Sigmoid colon (tissue), 7 donors: ENCODE data around the gene AMBRA1. TPM values are rescaled to one million over a fixed set of nuclear protein-coding genes. Genes with fewer than 3 reads are reported as not detected.

Experiments
- DNase-seq: peaks from one replicate; pipeline ENCODE4 v3.0.0-alpha.2; 2019
- H3K27ac ChIP-seq, 4 donors: fragments of 200-600 bp; sonication (generic); one replicate each; pipeline ENCODE4 v1.5.1; 2016 to 2019; ENCODE audit warnings: mild to moderate bottlenecking in 1 of 4
- H3K27me3 ChIP-seq, 3 donors: fragments of 200-600 bp; sonication (generic); one replicate each; pipeline ENCODE4 v1.5.1; 2019; ENCODE audit warnings: mild to moderate bottlenecking in 1 of 3
- H3K36me3 ChIP-seq, 4 donors: fragments of 200-600 bp; sonication (generic); one replicate each; pipeline ENCODE4 v1.5.1; 2016 to 2019
- H3K4me1 ChIP-seq, 4 donors: fragments of 200-600 bp; sonication (generic); one replicate each; pipeline ENCODE4 v1.5.1; 2017 to 2019
- H3K4me3 ChIP-seq, 4 donors: fragments of 200-600 bp; sonication (generic); one replicate each; pipeline ENCODE4 v1.5.1; 2017 to 2019; ENCODE audit warnings: mild to moderate bottlenecking in 2 of 4, moderate library complexity in 1 of 4
- H3K9me3 ChIP-seq, 4 donors: fragments of 200-600 bp in 3 of 4; sonication (generic) in 3 of 4; one replicate each; pipeline versions ENCODE4 v1.5.1 to v1.6.1; 2013 to 2019
- EP300 ChIP-seq, 4 donors: sonication (generic); formaldehyde crosslinking; IDR thresholded peaks; one replicate each; pipeline ENCODE4 v1.6.1; 2017; ENCODE audit warnings: antibody characterized with exemption in 4 of 4
- POLR2A ChIP-seq, 2 donors: fragments of 450-650 bp; IDR thresholded peaks; one replicate each; pipeline ENCODE4 v1.6.1; 2016; ENCODE audit warnings: antibody characterized with exemption in 2 of 2, mild to moderate bottlenecking in 2 of 2, moderate library complexity in 2 of 2
- POLR2AphosphoS5 ChIP-seq, 4 donors: sonication (generic); formaldehyde crosslinking; IDR thresholded peaks; one replicate each; pipeline ENCODE4 v1.6.1; 2017; ENCODE audit warnings: antibody characterized with exemption in 4 of 4
- WGBS, 2 donors: extraction: QIAGEN DNeasy Blood & Tissue Kit; methylation state at CpG; one replicate each; pipeline ENCODE4 v1.1.7; 2013; 5-methylcytosine and 5-hydroxymethylcytosine counted together
- intact Hi-C: fragments of 100-400 bp; cut with DNase I; formaldehyde crosslinking; loops from one replicate; pipeline ENCODE4 v1.15.1; 2023
- polyA plus RNA-seq, 3 donors: library from polyadenylated mRNA; stranded (reverse); fragments of 200-250 nt; gene quantifications; one replicate each; pipeline ENCODE4 v1.2.3, GENCODE V29; 2013
- total RNA-seq, 4 donors: library from RNA; depleted of rRNA; stranded (reverse); fragments of >200 nt; gene quantifications; one replicate each; pipeline ENCODE4 v1.1.0, GENCODE V29; 2016
- TF ChIP-seq, protein P1 (sequence below), 4 experiments: fragments of 450-650 bp in 3 of 4; fragments of 200-600 bp in 1 of 4; IDR thresholded peaks; one replicate each; pipeline ENCODE4 v1.5.1; 2016 to 2019; ENCODE audit warnings: antibody characterized with exemption in 4 of 4, mild to moderate bottlenecking in 3 of 4, moderate library complexity in 2 of 4
- donor health status: healthy with polysubstance abuse.
- donor health status: Bipolar disorder and iron deficiency.
- donor health status: healthy.

AMBRA1 gene
- total and polyA plus RNA-seq, 7 donors, result 8.4 to 33.0 (median 23.9) TPM

DNA sequence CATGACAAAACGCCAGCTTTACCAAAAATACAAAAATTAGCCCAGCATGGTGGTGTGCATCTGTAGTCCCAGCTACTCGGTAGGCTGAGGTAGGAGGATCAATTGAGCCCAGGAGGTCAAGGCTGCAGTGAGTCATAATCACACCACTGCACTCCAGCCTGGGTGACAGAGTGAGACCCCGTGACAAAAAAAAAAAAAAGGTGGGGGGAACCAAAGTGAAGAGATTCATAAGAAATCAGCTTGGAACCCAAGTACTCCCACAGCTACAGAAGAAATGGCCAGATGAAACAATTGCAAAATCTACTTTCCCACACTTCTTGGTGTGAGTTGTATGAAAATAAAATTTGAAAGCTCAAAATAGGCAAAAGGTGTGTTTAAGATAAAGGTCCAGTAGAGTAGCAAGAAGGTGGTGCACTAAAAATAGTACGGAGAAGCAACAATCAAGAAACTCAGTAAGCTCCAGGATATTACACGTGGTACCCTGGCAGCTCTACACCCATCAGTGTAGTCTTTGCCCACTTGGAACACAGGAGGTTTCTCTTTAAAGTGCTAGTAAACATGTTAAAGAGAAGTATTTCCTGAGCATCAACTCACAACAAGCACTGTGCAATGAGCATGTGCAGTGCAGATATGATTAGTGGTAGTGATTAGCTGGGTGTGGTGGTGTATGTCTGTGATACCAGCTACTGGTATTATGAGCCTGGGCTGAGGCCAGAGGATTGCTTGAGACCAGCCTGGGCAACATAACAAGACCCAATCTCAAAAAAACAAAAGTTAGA is 17.9 kb upstream of the AMBRA1 start:
- Histone ChIP-seq H3K27me3 (no peaks in the 10 kb centered on the region), H3K27ac (no peak overlapping the region), H3K4me1 (peaks cover 0 to 16% (median 14%) of the 10 kb centered on the region in 4 donors), H3K4me3 (no peak overlapping the region), H3K9me3 (no peaks in the 10 kb centered on the region), H3K36me3 (no peaks in the 10 kb centered on the region)
- DNase-seq, result no peak
- 68 to 87% methylated on average over 5 of the region's 5 CpGs for WGBS, 2 donors
- TF ChIP-seq POLR2A (IDR thresholded peaks at IDR 0.05), result no peak
- no peak for TF ChIP-seq POLR2AphosphoS5 (IDR thresholded peaks at IDR 0.05)
- TF ChIP-seq, protein P1, sequence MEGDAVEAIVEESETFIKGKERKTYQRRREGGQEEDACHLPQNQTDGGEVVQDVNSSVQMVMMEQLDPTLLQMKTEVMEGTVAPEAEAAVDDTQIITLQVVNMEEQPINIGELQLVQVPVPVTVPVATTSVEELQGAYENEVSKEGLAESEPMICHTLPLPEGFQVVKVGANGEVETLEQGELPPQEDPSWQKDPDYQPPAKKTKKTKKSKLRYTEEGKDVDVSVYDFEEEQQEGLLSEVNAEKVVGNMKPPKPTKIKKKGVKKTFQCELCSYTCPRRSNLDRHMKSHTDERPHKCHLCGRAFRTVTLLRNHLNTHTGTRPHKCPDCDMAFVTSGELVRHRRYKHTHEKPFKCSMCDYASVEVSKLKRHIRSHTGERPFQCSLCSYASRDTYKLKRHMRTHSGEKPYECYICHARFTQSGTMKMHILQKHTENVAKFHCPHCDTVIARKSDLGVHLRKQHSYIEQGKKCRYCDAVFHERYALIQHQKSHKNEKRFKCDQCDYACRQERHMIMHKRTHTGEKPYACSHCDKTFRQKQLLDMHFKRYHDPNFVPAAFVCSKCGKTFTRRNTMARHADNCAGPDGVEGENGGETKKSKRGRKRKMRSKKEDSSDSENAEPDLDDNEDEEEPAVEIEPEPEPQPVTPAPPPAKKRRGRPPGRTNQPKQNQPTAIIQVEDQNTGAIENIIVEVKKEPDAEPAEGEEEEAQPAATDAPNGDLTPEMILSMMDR (IDR thresholded peaks at IDR 0.05), result no peak
- TF ChIP-seq EP300 (IDR thresholded peaks at IDR 0.05), result no peak
- intact Hi-C loops, result loop anchor here (10.0 kb wide), 1 partner anchor 487 kb away; the partner anchor contains the start of gene PHF21A

DNA sequence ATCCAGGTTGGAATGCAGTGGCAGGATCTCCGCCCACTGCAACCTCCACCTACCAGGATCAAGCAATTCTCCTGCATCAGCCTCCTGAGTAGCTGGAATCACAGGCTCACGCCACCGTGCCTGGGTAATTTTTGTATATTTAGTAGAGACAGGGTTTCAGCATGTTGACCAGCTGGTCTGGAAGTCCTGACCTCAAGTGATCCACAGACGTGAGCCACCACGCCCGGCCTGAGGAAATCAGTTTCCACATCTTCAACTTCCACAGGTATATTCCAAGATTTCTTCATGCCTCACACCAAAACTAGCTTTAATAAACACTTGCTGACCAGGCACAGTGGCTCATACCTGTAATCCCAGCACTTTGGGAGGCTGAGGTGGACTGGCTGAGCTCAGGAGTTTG is 15.6 kb upstream of the AMBRA1 start:
- TF ChIP-seq POLR2A (IDR thresholded peaks at IDR 0.05) (no peak), POLR2AphosphoS5 (IDR thresholded peaks at IDR 0.05) (no peak), EP300 (IDR thresholded peaks at IDR 0.05) (no peak)
- TF ChIP-seq, protein P1 (IDR thresholded peaks at IDR 0.05), result no peak
- no peak overlapping the region for H3K27ac ChIP-seq
- intact Hi-C loops, result no loop called here
- H3K27me3 ChIP-seq, result no peaks in the 10 kb centered on the region
- H3K4me3 ChIP-seq, result no peak overlapping the region
- 95 to 96% methylated on average over 6 of the region's 6 CpGs for whole genome bisulfite sequencing, 2 donors
- no peaks in the 10 kb centered on the region for H3K9me3 ChIP-seq
- H3K4me1 ChIP-seq, result no peaks in the 10 kb centered on the region
- DNase-seq, result no peak
- H3K36me3 ChIP-seq, result no peaks in the 10 kb centered on the region

DNA sequence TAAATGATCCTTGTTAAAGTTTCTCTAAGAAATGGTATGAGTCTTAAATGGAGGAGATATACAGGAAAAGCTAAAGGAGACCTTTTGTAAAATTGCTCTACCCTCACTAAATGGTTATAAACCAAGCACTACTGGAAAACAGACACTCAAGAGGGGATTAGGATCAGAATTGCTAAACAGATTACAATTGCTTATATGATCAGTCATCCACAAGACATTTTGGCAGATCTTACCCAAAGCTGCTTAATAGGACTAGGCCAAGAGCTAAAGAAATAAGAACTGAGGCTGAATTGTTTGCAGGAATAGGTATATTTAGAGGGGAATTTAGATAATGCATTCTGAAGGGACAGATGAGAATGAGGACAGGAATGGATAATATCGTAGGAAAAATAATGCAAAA is 13.7 kb upstream of the AMBRA1 start:
- DNase-seq, result no peak
- no peaks in the 10 kb centered on the region for H3K27me3 ChIP-seq
- H3K9me3 ChIP-seq, result no peaks in the 10 kb centered on the region
- no peaks in the 10 kb centered on the region for H3K4me1 ChIP-seq
- TF ChIP-seq POLR2AphosphoS5 (IDR thresholded peaks at IDR 0.05) (no peak), EP300 (IDR thresholded peaks at IDR 0.05) (no peak), POLR2A (IDR thresholded peaks at IDR 0.05) (no peak)
- TF ChIP-seq, protein P1 (IDR thresholded peaks at IDR 0.05), result no peak
- H3K27ac ChIP-seq, result no peak overlapping the region
- no peak overlapping the region for H3K4me3 ChIP-seq
- 79 to 90% methylated on average over 1 of the region's 1 CpG for WGBS, 2 donors
- intact Hi-C loops, result no loop called here
- H3K36me3 ChIP-seq, result peaks cover 0 to 3% (median 0%) of the 10 kb centered on the region in 4 donors

DNA sequence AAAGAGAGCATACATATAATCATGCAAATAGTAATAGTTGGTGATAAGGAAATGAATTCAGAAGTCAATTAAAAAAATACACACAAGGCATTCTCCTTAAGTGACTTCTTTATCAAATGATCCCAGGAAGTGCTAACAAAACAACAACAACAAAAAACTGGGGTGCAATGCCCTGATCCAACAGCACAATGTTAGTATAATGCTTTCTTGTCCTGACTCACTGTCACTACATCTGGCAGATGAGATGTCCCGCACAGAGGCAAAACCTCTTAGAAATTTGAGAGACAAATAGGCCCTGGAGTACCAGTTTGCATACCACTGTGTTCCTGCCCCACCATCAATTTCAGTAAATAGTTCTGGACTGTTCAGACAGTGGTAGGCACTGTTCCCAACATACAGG is 11.0 kb upstream of the AMBRA1 start:
- H3K9me3 ChIP-seq, result no peaks in the 10 kb centered on the region
- intact Hi-C loops, result no loop called here
- 87 to 90% methylated on average over 1 of the region's 1 CpG for WGBS, 2 donors
- TF ChIP-seq, protein P1 (IDR thresholded peaks at IDR 0.05), result no peak
- TF ChIP-seq POLR2A (IDR thresholded peaks at IDR 0.05) (no peak), EP300 (IDR thresholded peaks at IDR 0.05) (no peak), POLR2AphosphoS5 (IDR thresholded peaks at IDR 0.05) (no peak)
- no peak for DNase-seq
- no peaks in the 10 kb centered on the region for H3K27me3 ChIP-seq
- no peak overlapping the region for H3K27ac ChIP-seq
- H3K4me1 ChIP-seq, result no peaks in the 10 kb centered on the region
- no peak overlapping the region for H3K4me3 ChIP-seq
- peaks cover 0 to 3% (median 0%) of the 10 kb centered on the region in 4 donors for H3K36me3 ChIP-seq
